NCI-H2196 treated with DMSO at 0.1 percent for 48 hours (cell line): ENCODE data around the gene ACYP2.
"Not testable (repeated sequence)": the region's sequence is repeated elsewhere in the genome, so short reads cannot be mapped to it uniquely, and the experiment has no call there.

Experiments used
- DNase-seq: peaks from one replicate; lab custom pipeline; 2025; ENCODE audit not compliant: unreplicated experiment; lab: John Stamatoyannopoulos, UW

ACYP2 gene

DNA sequence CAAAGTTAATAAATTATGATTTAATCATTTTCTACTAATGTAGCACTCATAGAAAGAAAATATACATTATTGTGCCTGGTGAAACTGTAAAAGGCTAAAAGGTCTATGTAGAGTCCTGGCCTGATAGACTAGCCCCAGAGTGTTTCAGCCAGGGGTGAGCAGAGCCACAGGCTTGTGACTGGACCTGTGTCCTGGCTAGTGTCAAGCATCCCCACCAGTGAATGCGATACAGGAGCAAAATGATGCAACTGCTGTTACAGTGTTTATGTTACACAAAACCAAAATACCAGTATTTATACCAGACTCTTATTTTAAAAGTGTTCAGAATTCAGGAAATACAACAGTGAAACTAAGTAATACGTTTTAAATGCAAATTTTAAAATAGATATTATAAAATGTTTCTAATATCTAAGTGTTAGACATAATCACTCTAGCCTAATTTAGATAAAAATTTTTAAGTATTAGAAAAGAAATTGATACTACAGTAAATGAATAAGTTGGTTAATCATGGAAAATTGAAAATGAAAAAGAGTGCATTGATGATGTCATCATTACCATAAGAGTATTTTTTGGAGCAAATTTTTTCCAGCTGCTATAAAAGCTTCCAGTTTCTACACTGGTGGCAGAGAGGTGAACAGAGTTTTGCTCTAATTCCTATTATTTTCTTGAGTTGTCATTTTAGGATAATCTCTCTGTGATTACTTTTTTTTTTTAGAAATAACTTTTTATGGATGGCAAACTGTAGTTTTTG is 146.8 kb downstream of the ACYP2 start:
- no peak for DNase-seq

DNA sequence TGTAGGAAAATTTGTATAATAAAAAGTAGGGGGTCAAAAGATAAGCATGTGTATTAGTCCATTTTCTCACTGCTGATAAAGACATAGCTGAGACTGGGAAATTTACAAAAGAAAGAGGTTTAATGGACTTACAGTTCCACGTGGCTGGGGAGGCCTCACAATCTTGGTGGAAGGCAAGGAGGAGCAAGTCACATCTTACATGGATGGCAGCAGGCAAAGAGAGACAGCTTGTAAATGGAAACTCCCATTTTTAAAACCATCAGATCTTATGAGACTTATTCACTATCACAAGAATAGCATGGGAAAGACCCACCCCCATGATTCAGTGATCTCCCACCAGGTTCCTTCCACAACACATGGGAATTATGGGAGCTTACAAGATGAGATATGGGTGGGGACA is 149.7 kb downstream of the ACYP2 start:
- DNase-seq = not testable (repeated sequence)

DNA sequence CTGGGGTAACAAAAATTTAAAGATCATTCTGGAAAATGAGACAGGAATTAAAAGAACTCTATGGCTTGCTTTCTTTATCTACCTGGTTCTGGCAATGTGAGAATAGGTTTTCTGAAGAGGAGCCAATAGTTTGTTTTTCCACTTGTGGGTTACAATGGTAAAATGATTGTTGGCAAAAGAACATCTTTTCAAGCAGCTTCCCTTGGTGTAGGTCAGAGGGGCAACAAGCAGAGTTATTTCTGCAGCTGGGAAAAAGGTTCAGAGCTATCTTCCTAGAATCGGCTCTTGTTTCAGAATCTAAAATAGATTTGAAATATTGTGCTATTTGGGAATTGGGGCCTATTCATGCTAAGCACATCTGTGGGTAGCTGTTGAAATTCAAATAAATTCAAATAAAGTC is 152.2 kb downstream of the ACYP2 start:
- DNase-seq = no peak

DNA sequence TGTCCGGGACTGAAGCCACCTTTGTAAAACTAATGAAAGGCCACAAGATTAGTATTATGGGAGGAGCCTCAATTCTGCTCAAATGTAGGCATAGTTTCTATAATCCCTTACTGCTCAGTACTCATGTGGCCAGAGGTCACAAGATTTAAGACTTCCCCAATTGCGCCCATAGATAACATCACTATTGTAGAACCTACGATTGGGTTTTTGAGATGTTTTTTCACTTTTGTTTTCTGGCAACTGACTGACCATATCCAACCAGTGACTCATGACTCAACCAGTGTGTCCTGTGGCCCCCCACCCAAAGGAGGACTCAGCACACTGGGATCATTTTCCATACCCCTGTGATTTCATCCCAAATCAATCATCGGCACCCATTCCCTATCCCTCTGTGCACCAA is 155.8 kb downstream of the ACYP2 start:
- no peak for DNase-seq

DNA sequence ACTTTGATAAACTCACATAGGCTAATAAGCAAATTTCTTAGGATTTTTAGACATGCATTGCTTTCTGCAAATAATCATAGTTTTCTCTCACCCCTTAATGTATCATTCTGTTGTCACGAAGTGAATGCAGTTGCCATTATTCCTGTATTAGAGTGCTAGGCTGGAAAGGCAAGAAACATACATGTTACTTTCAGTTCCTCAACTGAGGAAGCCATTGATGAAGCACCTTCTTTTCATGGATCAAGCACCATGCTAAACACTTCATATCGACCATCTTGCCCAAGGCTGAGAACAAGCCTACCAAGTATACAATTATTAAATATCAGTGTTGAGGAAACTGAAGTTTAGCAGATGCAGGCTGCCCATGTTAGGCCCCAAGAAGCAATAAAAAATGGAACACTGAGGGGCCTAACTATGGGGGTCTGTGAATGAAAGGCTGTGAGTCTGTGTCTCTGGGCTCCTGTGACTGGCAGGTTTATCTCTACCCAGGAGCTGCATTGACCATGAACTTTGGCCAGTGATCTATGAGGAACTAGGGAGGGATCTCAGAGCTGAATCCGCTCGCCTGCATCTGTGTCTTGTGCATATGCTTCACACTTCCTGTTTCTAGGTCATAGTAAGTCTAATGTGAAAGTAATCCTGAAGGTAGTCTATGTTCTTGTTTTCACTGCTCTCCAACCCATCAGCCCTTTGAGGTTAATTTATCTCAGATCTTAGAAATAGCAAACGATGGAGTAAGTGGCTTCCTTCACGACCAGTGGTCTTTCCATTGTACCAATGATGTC is 156.6 kb downstream of the ACYP2 start:
- no peak for DNase-seq

DNA sequence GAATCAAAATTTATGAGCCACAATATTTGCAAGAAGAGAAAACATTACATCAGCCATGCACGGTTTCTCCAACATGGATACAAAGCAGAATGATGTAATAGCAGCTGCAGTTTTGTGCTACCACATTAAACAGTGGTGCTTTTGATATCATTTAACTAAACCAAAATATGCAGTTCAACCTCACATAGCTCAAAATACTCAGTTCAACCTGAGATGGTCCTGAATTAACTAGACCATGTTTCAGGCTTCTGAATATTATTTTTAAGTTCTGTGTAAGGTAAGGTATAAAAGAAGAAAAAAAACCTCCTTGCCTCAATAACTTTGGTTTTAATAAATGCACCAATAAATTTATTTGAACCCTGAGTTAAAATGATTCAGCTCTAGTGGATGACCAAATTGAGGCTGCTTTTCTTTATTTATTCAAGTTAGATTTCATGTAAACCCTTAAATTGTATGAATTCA is 159.4 kb downstream of the ACYP2 start:
- no peak for DNase-seq

DNA sequence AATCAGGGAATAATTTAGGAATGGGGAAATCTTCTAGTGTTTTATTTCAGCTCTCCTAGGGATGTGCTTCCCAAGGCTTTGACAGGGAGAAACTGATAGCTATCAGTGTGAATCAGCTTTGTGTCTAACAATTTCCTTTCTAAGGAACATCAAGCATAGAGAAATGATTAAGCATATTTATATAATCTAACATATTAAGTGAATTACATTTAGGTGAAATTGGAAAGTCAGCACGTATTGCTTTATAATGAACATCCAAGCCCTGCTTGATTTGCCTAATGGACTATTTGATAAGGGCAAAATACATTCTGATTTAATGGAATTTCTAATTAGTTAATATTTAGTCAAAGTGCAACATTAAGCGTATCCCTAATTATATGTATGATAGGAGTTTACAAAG is 160.1 kb downstream of the ACYP2 start:
- no peak for DNase-seq

DNA sequence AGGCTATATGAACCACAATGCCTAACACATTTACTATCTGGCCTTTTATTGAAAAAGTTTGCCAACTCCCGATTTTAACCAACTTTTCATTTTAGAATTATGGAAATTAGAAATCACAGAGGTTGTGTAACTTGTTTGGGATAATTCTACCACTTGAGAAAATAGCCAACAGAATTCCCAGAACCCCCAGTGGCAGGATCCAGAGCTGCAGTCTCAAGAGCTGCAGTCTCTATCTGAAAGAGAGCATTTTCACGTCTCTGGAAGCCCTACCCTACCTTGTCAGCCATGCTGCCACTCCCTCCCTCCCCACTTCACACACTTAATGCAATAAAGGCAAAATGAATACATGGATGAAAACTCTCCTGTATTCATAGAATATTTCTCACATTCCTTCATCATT is 164.0 kb downstream of the ACYP2 start:
- DNase-seq = no peak

DNA sequence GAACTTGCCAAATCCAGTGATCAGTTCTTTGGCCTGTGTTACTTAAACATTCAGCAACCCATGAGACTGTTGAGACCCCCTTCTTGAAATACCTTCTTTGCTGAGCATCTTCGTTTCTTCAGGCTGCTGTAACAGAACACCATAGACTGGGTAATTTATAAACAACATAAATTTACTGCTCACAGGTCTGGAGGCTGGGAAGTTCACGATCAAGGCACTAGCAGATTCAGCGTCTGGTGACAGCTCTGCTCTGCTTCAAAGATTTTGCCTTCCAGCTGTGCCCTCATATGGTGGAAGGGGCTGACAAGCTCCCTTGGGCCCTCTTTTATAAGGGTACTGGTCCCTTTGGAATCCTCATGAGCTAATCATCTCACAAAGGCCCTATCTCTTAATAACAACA is 169.4 kb downstream of the ACYP2 start:
- DNase-seq = no peak

DNA sequence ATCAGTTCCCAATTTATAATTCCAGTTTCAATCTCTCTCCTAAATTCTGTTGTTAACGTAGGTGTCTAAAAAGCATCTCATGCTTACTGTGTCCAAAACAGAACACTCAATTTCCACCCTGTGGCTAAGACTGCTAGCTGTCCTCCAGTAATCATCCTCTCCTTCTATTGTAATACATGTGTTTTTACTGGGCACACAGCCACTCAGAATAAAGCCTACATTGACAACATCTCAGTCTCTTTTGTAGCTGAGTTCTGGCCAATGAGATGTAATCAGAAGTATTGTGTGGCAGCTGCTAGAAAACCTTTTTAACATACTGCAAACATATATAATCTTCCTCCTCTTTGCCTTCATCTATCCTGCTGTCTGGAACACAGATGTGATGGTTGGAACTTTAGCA is 170.0 kb downstream of the ACYP2 start:
- no peak for DNase-seq

DNA sequence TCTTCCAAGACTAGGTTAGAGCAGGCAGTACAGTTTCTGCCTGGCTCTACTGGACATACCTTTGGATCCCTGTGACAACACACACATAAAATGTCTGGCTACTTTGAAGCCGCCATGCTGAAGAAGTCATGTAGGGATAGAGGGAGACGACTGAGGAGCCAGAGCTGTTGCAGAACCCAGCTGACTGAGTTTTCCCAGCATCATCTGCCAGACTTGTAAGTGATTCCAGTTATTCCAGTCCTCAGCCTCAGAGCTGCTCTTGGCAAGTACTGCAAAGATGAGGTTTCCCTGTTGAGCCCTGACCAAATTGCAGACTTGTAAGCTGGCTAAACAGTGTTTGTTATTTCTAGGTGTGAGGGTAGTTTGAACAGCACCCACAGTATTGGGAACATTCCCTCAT is 172.1 kb downstream of the ACYP2 start:
- DNase-seq = no peak

DNA sequence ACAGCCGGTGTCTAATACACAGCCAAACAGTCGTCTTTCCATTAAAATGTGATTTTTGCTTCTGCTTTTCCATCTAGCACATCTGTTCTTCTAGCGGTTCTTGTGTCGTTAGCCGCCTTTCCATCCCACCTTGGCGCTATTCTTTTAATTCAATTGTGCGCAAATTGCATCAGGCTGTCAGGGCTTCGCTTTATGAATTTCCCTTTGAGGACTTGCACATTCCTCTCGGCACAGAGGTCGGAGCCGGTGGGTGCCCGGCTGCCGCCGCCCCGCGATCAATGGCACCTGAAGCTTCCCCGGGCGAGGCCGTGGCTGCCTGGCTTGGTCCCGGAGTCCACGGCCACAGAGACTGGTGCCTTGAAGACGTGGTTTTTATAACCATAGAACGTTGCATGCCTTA is 174.5 kb downstream of the ACYP2 start:
- DNase-seq = no peak

DNA sequence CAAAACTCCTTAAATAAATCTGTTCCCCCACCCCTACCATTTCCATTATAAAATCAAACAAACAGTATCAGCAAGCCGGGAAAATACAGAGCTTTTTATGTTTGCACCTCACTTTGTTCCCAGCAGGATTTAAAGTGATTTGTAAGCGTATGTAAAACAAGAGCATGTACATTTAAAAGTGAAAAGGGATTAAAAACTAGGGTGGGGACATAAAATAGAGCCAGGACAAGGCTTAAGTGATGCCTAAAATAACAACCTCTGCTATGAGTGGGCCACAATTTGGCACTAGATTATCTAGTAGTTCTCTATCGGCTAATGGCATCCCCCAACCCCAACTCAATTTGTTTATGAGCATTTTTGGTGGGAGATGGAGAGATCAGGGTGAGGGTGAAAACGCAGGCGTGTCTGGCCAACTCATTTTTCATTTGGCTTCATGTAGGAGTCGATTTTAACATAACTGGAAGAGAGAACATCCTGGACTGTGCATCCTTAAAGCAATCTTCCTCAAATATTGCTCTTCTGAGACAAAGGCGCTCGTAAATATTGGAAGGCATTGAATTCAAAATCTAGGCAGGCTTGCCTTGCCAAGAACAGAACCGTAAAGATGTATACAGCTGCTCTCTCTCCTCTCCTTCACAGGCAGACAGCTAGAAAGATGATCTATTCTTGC is 175.1 kb downstream of the ACYP2 start:
- no peak for DNase-seq

DNA sequence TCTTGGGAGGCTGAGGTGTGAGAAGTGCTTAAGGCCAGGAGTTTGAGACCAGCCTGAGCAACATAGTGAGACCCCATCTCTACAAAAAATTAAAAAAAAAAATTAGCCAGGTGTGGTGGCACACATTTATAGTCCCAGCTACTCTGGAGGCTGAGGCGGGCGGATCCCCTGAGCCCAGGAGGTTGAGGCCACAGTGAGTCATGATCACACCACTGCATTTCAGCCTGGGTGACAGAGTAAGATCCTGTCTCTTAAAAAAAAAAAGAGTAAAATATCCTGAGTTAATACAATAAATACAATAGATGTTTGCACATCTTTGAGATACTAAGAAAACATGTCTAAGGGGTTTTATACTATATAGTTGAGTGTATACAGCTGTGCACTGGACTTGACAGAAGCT is 179.2 kb downstream of the ACYP2 start:
- DNase-seq = not testable (repeated sequence)

DNA sequence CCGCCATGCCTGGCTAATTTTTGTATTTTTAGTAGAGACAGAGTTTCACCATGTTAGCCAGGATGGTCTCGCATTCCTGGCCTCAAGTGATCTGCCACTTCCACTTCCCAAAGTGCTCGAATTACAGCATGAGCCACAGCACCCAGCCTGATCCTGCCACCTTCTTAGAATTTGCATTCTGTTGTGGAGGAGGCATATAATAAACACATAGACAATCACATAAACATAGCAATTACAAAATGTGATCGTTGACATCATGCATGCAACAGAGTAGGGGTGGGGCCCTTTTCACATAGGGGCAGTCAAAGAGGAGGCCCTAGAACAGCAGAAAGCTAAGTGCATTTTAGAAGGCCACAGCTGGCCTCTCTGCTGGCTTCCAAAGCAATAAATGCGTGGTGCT is 180.5 kb downstream of the ACYP2 start:
- no peak for DNase-seq

DNA sequence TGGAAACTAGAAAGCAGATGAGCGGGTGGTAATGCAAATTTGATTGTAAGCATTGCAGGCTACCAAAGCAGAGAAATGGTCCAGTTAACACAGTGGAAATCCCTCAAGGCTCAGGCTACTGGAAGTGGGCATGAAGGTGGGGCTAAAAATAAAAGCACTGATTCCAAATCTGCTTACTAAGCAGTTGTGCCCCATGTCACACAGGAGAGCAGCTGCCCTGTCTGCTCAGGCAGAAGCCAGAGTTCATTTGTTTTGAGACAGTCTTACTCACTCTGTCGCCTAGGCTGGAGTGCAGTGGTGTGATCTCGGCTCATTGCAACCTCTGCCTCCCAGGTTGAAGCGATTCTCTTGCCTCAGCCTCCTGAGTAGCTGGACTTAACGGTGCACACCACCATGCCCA is 183.1 kb downstream of the ACYP2 start:
- DNase-seq = no peak

DNA sequence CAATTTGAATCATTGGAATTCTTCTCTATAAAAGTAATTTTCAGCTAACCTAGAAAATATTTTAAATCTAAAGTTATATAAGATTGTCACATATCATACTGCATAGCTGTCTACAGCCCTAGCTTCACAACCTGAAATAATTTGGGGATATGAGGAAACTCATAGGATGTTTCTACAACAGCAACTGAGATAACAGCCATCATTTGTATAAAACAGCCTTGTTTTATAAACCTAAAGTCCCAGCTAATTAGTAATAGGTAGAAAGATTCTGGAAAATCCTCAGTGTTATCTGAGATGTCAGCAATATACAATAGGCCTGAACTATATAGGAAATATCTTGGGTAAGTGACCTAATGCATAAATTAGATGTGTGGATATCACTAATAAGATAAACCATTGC is 188.2 kb downstream of the ACYP2 start:
- no peak for DNase-seq

DNA sequence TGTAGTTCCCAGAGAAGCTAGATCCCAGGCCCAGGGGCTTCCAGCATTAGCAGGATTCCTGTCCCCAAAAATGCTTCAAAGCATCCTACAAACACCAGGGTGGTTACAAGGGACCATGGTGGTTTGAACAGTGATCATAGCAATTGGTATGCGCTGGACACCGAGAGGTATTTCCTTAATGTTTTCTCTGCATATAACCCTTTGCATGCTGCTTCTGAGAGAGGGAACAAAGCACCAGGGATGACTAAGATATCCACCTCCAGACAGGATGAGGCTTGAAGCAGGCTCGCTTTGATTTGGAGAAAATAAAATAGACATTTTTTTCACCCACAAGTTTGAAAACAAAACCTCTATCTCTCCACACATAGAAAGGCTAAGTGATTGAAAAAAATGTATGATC is 191.1 kb downstream of the ACYP2 start:
- no peak for DNase-seq

DNA sequence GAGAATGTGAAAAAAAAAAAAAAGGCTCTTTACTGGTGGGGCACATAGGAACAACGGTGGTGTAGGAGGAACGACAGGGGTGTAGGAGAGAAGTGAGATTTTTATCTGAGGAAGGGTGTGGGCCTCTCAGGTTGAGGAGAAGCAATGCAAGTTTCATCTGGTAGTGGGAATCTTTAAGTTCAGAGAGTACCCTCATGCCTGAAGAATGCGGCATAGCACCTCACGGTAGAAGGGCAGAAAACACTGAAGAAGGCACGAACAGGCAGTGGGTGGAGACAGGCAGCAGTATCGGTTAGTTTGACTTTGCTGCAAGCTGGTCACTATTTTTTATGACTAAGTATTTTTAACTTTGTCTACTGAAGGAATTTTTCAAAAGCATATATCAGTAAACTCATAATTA is 192.8 kb downstream of the ACYP2 start:
- no peak for DNase-seq

DNA sequence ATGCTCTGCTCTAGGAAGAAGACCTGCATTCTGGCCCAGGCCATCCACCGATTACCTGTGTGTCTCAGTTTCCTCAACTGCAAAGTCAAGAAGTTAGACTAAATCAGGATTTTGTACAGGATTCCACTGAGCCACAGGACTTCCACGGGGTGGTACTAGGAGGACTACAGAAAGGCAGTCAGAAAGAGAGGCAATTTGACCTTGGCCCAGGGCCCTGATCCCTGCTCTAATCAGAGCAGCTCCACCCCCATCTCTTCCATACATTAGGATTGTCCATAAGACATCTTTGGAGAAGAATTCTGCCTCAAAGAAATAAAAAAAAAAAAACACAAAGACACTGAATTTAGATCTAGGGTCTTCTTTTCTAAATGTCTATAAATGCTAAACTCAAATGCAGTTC is 193.4 kb downstream of the ACYP2 start:
- DNase-seq = no peak

DNA sequence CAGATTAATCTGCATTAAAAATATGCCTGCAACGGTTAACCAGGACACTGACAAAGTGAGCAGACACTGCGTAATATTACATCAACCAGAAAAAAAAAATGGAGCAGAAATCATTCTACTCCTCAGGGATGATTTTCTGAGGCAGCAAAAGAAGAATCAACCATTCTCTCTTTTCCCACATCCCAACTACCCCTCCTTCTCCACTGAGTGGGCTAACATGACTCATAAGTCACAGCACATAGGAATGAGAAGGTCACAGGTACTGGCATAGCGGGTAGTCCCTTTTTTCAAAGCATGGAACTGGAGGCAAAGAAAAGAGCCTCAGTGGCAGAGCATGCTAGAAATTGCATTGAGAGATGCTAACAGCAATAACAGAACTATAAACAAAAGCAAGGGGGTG is 194.9 kb downstream of the ACYP2 start:
- DNase-seq = no peak

DNA sequence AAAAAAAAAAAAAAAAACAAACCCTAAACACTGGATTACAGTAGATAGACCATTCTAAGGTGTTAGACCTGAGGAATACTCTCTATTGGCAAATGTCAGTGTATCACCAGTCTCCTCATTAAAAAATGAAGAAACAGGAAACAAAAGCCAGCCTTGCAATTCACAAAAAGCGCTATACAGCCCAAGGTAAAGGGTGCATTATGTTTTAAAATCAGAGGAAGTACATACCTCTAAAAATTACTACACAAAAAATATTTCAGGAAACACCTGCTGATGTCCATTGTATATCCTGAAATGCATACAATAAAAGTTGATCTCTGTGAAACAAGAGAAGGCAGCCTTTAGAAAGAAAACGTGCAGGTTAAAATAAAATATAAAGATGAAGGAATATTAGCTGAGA is 195.5 kb downstream of the ACYP2 start:
- DNase-seq = no peak
